Naive thymus-derived CD8-positive, alpha-beta T cell (primary cell): ENCODE data around the gene RETN. TPM values are rescaled to one million over a fixed set of nuclear protein-coding genes. Genes with fewer than 3 reads are reported as not detected.

Source experiments
- ATAC-seq, 2 donors: fragments of 150-1000 bp; cut with Tn5 transposase in 1 of 2; sonication (Bioruptor Pico), chemical (Tn5 transposase) in 1 of 2; 1 replicate in 1 of 2; 2 replicates in 1 of 2; pipeline ENCODE4 v1.10.0; 2021; ENCODE audit warnings: mild to moderate bottlenecking in 2 of 2, moderate library complexity in 2 of 2
- POLR2A ChIA-PET: fragments of 350-600 bp; sonication (Branson Sonifier 250); formaldehyde crosslinking; loops from one replicate; lab custom pipeline; 2021; ENCODE audit warnings: antibody characterized with exemption; lab: Charles Lee
- DNase-seq, 10 donors: peaks; one replicate each; pipeline versions ENCODE4 v3.0.0 to v3.0.0-alpha.2; 2020 to 2022
- H3K27ac Mint-ChIP-seq, 10 donors: one replicate each; pipeline ENCODE4 v1.8.0; 2020 to 2022; ENCODE audit warnings: mild to moderate bottlenecking in 10 of 10, mixed read lengths in 10 of 10, moderate library complexity in 4 of 10, inconsistent platforms in 1 of 10
- H3K27me3 Mint-ChIP-seq, 5 donors: one replicate each; pipeline ENCODE4 v1.8.0; 2021 to 2022; ENCODE audit warnings: mixed read lengths in 5 of 5
- H3K36me3 Mint-ChIP-seq, 3 donors: one replicate each; pipeline ENCODE4 v1.8.0; 2020 to 2022; ENCODE audit warnings: mixed read lengths in 3 of 3, mild to moderate bottlenecking in 2 of 3, inconsistent platforms in 1 of 3
- H3K4me1 Mint-ChIP-seq, 4 donors: one replicate each; pipeline ENCODE4 v1.8.0; 2021 to 2022; ENCODE audit warnings: mixed read lengths in 4 of 4
- H3K4me3 Mint-ChIP-seq, 10 donors: one replicate each; pipeline ENCODE4 v1.8.0; 2020 to 2022; ENCODE audit warnings: mild to moderate bottlenecking in 10 of 10, mixed read lengths in 10 of 10, moderate library complexity in 6 of 10, inconsistent platforms in 1 of 10
- H3K9me3 Mint-ChIP-seq, 9 donors: one replicate each; pipeline ENCODE4 v1.8.0; 2020 to 2022; ENCODE audit warnings: mixed read lengths in 9 of 9, mild to moderate bottlenecking in 3 of 9, inconsistent platforms in 1 of 9, moderate library complexity in 1 of 9
- polyA plus RNA-seq, 3 donors: library from polyadenylated mRNA; unstranded; fragments of 300-500 nt; fragmentation: Illumina TruSeq; gene quantifications; one replicate each; pipeline ENCODE4 v1.2.3, GENCODE V29; 2021
- total RNA-seq, 8 experiments: library from RNA in 2 of 8; stranded (reverse) in 2 of 8; gene quantifications; one replicate each; pipeline ENCODE4 v1.2.3 and lab custom pipeline; 2021 to 2026

The RETN gene
- total and polyA plus RNA-seq, 5 experiments from 2014 or later = 6.5 to 12.8 (median 8.7) TPM; not detected in 2

DNA sequence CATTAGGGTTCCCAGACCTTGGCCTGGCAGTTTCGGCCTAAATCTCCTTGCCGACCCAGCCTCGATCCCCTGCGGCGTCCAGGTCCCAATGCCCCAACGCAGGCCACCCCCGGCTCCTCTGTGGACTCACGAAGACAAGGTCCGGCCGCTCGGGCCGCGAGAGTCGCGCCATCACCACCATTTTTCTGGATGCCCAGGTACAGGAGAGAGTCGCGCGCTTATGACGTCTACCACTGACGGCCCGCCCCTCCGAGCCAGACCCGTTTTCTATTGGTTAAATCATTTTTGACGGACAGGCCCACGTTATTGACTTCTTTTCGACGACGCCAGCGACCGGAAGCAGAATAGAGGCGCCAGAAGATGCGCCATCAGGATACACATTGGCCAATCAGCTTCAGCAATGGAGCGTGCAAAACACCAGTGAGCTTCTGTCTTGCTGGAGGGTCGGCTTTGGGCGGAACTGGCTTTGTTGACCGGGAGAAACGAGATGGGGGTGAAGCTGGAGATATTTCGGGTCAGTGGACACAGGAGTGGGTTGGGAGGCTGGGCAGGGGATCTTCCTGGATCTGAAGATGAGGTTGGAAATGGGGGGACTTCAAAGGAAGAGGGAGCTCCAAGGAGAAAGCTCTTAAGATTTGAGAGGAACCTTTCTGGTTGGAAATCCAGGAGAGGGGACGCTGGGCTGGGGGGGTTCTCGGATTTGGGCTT is 39.3 kb upstream of the RETN start, which contains the start of the genes PET100 and XAB2:
TSS of gene PET100 (plus strand) at position 447 of the 708 bp plus-strand sequence. CDS start at position 488, 41 bp downstream.
TSS of gene XAB2 (minus strand) at position 199 of the 708 bp plus-strand sequence. CDS start at position 181, 18 bp downstream.
- POLR2A ChIA-PET = interaction anchor here (0.5 to 2.1 kb wide), 23 partner anchors 8 to 1257 kb away, joined by 3 to 8 read pairs (median 4); partner anchors contain the start of genes ALKBH7, ARHGEF18, MAP2K7 and PNPLA6
- Mint-ChIP-seq H3K27me3 (no peaks in the 10 kb centered on the region), H3K4me3 (peak within 1 kb of the TSS; percentile 92 to 99 (median 96)), H3K9me3 (no peaks in the 10 kb centered on the region), H3K27ac (peak within 1 kb of the TSS; percentile 96 to 100 (median 100)), H3K4me1 (peaks cover 24 to 50% (median 44%) of the 10 kb centered on the region in 4 donors), H3K36me3 (peaks cover 0 to 17% (median 6%) of the 10 kb centered on the region in 3 donors)
- DNase-seq (peak; percentile 80 to 98 (median 95)), ATAC-seq (peak; percentile 98)

DNA sequence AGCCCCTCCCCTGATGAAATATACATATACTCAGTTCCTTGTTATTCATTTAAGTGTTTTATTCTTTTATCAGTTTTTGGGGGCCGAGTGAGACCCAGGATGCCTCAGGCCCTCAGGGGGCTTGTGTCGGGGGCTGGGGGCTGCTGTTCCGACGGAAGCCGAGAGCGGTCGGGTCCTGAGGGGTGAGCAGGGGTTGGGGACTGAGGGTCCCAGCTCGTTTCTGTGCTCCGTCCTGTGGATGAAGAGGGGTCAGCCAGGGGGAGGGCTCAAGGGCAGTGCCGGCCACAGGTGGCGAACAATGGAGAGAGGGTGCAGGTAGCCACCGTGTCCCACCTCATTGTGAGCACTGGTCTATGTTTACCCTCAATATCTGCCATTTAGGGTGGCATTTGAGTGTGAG is 37.3 kb upstream of the RETN start:
- POLR2A ChIA-PET = no interaction called here
- no peak for ATAC-seq
- Mint-ChIP-seq H3K27ac (peak overlapping the region in 5 of 10 donors; percentile 8 to 70 (median 31)), H3K4me1 (peaks cover 28 to 65% (median 57%) of the 10 kb centered on the region in 4 donors), H3K36me3 (peaks cover 0 to 13% (median 6%) of the 10 kb centered on the region in 3 donors), H3K27me3 (no peaks in the 10 kb centered on the region), H3K9me3 (no peaks in the 10 kb centered on the region), H3K4me3 (peak overlapping the region in 7 of 10 donors; percentile 13 to 60 (median 16))
- no peak for DNase-seq

DNA sequence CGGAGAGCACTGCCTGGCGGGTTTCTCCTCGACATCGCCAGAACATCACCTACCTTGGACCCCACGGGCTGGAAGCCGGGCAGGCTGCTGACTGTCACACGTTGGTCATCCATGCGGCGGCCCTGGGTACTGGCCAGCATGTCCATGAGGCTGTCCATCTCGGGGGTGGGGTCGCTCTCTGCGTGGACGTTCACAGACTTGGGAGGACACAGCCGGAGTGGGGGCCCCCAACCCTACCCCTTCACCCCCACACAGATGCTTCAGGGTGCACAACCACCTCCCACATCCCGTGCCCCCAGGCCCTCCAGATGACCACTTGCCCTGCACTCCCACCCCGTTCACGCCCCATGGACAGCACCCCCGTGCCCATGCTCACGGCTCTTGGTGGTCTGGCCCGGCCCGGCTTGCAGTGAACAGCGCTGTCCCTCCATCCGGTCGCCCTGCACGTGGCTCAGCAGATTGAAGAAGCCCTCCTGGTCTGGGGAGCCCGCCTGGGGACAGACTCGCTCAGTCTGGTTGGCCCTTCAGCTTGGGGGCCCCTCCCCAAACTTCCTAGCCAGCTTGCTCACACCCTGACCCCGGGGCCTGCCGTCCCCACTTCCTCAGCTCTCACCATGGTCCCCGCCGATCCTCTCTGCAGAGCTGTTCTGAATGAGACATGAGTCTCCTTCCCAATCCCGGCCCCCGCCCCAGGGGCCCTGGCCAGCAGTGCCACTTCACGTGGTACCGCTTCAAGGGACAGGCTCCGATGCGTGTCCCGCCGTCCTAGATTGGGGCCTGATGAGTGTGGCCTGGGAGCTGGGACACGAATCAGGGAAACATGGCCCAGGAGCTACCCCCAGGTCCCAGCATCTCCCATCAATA is 36.3 kb upstream of the RETN start:
- no peaks in the 10 kb centered on the region for H3K9me3 Mint-ChIP-seq
- peaks cover 27 to 71% (median 57%) of the 10 kb centered on the region in 4 donors for H3K4me1 Mint-ChIP-seq
- H3K36me3 Mint-ChIP-seq = peaks cover 0 to 8% (median 6%) of the 10 kb centered on the region in 3 donors
- H3K27me3 Mint-ChIP-seq = no peaks in the 10 kb centered on the region
- DNase-seq (no peak), ATAC-seq (no peak)
- H3K27ac Mint-ChIP-seq = peak overlapping the region in 3 of 10 donors; percentile 29 to 64 (median 53)
- H3K4me3 Mint-ChIP-seq = peak overlapping the region in 2 of 10 donors; percentile 10 to 36
- POLR2A ChIA-PET = no interaction called here

- no peaks in the 10 kb centered on the region for H3K9me3 Mint-ChIP-seq
- POLR2A ChIA-PET = no interaction called here
- peaks cover 21 to 64% (median 55%) of the 10 kb centered on the region in 4 donors for H3K4me1 Mint-ChIP-seq
- H3K36me3 Mint-ChIP-seq = peaks cover 0 to 8% (median 6%) of the 10 kb centered on the region in 3 donors
- no peaks in the 10 kb centered on the region for H3K27me3 Mint-ChIP-seq
- H3K4me3 Mint-ChIP-seq = peak within 1 kb of the TSS in 3 of 10 donors; percentile 10 to 41 (median 36)
- H3K27ac Mint-ChIP-seq = peak within 1 kb of the TSS in 5 of 10 donors; percentile 22 to 85 (median 64)
- DNase-seq (no peak), ATAC-seq (no peak)
These were observed 35.2 kb upstream of the RETN start, which contains the start of gene PCP2 for GRCh38 chr19:7633698-7634097. TSS of gene PCP2 (minus strand) at chr19:7633719. CDS start at chr19:7633457, 262 bp downstream.

DNA sequence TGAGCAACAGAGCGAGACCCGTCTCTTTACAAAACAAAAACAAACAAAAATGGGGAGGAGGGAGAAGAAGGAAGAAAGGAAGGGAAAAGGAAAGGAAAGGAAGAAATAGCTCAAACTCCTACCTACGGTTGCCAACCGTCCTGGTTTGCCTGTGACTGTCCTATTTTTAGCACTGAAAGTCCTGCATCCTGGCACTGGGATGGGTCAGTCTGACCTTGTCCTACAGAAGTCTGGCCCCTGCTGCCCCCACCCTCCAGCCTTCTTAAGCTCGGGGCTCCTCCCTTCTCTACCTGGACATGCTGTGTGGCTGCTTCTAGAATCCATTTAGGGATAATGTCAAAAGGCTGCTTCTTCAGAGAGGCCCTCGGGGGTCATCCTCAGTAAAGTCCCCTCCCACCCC is 33.2 kb upstream of the RETN start:
- Mint-ChIP-seq H3K9me3 (no peaks in the 10 kb centered on the region), H3K4me1 (peaks cover 20 to 63% (median 52%) of the 10 kb centered on the region in 4 donors), H3K27me3 (no peaks in the 10 kb centered on the region), H3K36me3 (peaks cover 0 to 2% (median 2%) of the 10 kb centered on the region in 3 donors), H3K4me3 (peak overlapping the region; percentile 47 to 88 (median 84)), H3K27ac (peak overlapping the region in 9 of 10 donors; percentile 26 to 94 (median 88))
- ATAC-seq (no peak), DNase-seq (no peak)
- POLR2A ChIA-PET = interaction anchor here (0.7 to 2.6 kb wide), 3 partner anchors 22 to 287 kb away, joined by 3 to 9 read pairs (median 3); partner anchors contain the start of genes ARHGEF18 and TRAPPC5

GRCh38 chr19:7636317-7636690 is 32.5 kb upstream of the RETN start:
- H3K27me3 Mint-ChIP-seq = no peaks in the 10 kb centered on the region
- no peak for ATAC-seq
- H3K4me1 Mint-ChIP-seq = peaks cover 20 to 59% (median 47%) of the 10 kb centered on the region in 4 donors
- H3K27ac Mint-ChIP-seq = peak overlapping the region; percentile 77 to 94 (median 92)
- peak overlapping the region; percentile 73 to 91 (median 86) for H3K4me3 Mint-ChIP-seq
- H3K9me3 Mint-ChIP-seq = no peaks in the 10 kb centered on the region
- no peak for DNase-seq
- POLR2A ChIA-PET = interaction anchor here (0.7 to 2.6 kb wide), 2 partner anchors 21 to 45 kb away, joined by 3 to 9 read pairs; partner anchors contain the start of gene TRAPPC5
- peaks cover 0 to 2% (median 2%) of the 10 kb centered on the region in 3 donors for H3K36me3 Mint-ChIP-seq

DNA sequence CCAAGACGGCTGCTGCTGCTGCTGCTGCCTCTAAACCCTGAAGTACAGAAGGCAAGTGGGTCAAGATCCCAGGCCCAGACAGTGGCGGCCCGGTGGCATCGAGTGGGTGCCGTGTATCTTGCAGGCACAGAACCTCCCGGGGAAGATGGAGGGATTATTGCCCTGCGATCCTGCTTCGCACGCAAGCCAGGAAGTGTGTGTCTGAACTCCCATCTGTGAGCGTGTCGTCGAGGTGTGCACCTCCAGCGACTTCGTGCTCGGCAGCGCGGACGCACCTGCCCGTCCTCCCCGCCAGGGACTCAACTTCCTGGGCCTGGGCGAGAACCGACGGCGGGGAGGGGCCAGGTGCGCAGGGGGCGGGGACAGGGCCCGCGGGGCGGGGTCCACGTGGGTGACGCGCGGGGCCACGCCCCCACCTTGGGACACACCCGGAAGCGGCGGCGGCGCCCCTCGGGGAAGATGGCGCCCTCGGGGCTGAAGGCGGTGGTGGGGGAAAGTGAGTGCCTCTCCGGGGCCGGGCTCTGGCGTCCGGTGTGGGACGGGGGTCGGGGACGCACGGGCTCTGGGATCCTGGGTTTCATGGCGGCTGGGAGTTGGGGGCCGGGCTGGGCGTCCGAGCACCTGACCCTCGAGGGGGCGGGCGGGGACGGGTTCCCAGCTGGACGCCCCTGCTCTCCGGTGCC is 32.0 kb upstream of the RETN start, which contains the start of gene STXBP2:
TSS of gene STXBP2 (plus strand) at position 420 of the 683 bp plus-strand sequence. CDS start at position 460, 40 bp downstream.
- Mint-ChIP-seq H3K4me1 (peaks cover 20 to 56% (median 44%) of the 10 kb centered on the region in 4 donors), H3K36me3 (peaks cover 0 to 2% (median 2%) of the 10 kb centered on the region in 3 donors), H3K27me3 (no peaks in the 10 kb centered on the region), H3K27ac (peak within 1 kb of the TSS; percentile 77 to 94 (median 92)), H3K9me3 (no peaks in the 10 kb centered on the region), H3K4me3 (peak within 1 kb of the TSS; percentile 73 to 91 (median 86))
- peak; percentile 87 to 98 (median 94) for DNase-seq
- POLR2A ChIA-PET = interaction anchor here (0.6 to 2.7 kb wide), 6 partner anchors 8 to 194 kb away, joined by 3 to 16 read pairs (median 6); partner anchors contain the start of genes PET100, TRAPPC5 and XAB2
- peak; percentile 95 to 96 for ATAC-seq

- ATAC-seq (peak; percentile 18 to 24), DNase-seq (peak in 1 of 10 donors; percentile 29)
- H3K4me1 Mint-ChIP-seq = peaks cover 20 to 53% (median 44%) of the 10 kb centered on the region in 4 donors
- POLR2A ChIA-PET = interaction anchor here (0.6 to 2.7 kb wide), 8 partner anchors 8 to 447 kb away, joined by 3 to 16 read pairs (median 5); partner anchors contain the start of genes PET100, TRAPPC5 and XAB2
- no peaks in the 10 kb centered on the region for H3K27me3 Mint-ChIP-seq
- peak overlapping the region; percentile 57 to 94 (median 89) for H3K27ac Mint-ChIP-seq
- peaks cover 0 to 2% (median 0%) of the 10 kb centered on the region in 3 donors for H3K36me3 Mint-ChIP-seq
- no peaks in the 10 kb centered on the region for H3K9me3 Mint-ChIP-seq
- peak overlapping the region; percentile 73 to 91 (median 86) for H3K4me3 Mint-ChIP-seq
These were observed 31.2 kb upstream of the RETN start for GRCh38 chr19:7637374-7638256.

DNA sequence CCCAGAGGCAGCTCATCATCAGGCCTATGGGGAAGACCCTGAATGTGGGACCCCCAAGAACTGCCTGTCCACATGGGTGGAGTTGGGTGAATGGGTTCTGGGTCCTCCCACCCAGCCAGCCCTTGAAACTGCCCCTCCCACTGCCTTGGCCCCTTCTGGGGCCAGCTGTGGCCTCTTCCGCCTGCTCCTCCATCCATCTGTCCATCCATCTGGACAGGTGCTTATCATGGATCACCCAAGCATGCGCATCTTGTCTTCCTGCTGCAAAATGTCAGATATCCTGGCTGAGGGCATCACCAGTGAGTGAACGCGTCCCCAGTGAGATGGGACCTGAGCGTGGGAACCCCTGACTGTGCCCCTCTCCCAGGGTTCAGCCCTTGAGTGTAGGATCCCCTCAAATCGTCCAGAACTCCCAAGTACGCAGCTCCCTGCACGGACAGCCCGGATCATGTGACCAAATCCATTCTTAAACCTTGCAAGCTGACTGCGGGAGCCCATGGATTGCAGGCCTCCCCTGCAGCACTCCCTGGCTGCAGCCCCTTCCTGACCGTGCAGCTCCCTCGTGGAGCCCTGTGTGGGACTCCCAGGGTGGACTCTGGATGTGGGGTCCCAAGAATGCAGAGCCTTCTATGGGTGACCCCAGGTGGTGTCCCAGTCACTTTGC is 29.9 kb upstream of the RETN start:
- Mint-ChIP-seq H3K27me3 (no peaks in the 10 kb centered on the region), H3K4me1 (peaks cover 16 to 50% (median 40%) of the 10 kb centered on the region in 4 donors), H3K4me3 (peak overlapping the region in 9 of 10 donors; percentile 19 to 77 (median 41)), H3K27ac (peak overlapping the region in 4 of 10 donors; percentile 42 to 66 (median 62)), H3K36me3 (peaks cover 0 to 4% (median 0%) of the 10 kb centered on the region in 3 donors), H3K9me3 (no peaks in the 10 kb centered on the region)
- POLR2A ChIA-PET = interaction anchor here (2.1 to 2.7 kb wide), 2 partner anchors 9 to 10 kb away, joined by 8 to 16 read pairs; partner anchors contain the start of genes PET100 and XAB2
- DNase-seq = no peak
- ATAC-seq = no peak

DNA sequence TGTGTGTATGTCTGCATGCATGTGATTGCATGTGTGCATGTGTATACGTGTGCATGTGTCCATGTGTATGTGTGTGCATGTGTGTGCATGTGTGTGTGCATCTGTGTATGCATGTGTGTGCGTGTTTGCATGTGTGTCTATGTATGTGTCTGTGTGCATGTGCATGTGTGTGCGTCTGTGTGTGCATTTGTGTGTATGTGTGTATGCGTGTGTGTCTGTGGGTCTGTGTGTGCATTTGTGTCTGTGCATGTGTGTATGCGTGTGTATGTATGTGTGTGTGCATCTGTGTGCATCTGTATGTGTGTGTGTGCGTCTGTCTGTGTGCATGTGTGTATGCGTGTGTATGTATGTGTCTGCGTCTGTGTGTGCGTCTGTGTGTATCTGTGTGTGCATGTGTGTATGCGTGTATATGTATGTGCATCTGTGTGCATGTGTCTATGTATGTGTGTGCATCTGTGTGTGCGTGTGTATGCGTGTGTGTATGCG is 28.9 kb upstream of the RETN start:
- H3K4me3 Mint-ChIP-seq = peak overlapping the region in 7 of 10 donors; percentile 30 to 77 (median 49)
- peaks cover 0 to 10% (median 0%) of the 10 kb centered on the region in 3 donors for H3K36me3 Mint-ChIP-seq
- peaks cover 14 to 46% (median 38%) of the 10 kb centered on the region in 4 donors for H3K4me1 Mint-ChIP-seq
- H3K27me3 Mint-ChIP-seq = no peaks in the 10 kb centered on the region
- DNase-seq = no peak
- POLR2A ChIA-PET = no interaction called here
- ATAC-seq = no peak
- H3K27ac Mint-ChIP-seq = peak overlapping the region in 7 of 10 donors; percentile 15 to 85 (median 46)
- H3K9me3 Mint-ChIP-seq = no peaks in the 10 kb centered on the region
